Measurements from ENCODE around the gene SLC25A42.

GRCh38 chr19:19162495-19162894, 98.7 kb downstream of the SLC25A42 start:
- TF ChIP-seq POLR2A (IDR thresholded peaks at IDR 0.05): no peak
- no peak for TF ChIP-seq CTCF (IDR thresholded peaks at IDR 0.05)
